HepG2 (cell line): ENCODE results near the gene ADAMTS15. TPM values are rescaled to one million over a fixed set of nuclear protein-coding genes. Genes with fewer than 3 reads are reported as not detected.

Experiments
- ATAC-seq: fragments of 200-7000 bp; cut with Tn5 transposase; 3 replicates; pipeline ENCODE4 v1.9.1; 2020; ENCODE audit warnings: mild to moderate bottlenecking, moderate library complexity
- BruUV-seq: library from RNA; stranded (reverse); fragments of 400-500 nt; replicated peaks from 2 replicates; lab custom pipeline; 2021; lab: Mats Ljungman, UMichigan
- CTCF ChIA-PET: fragments of 300-600 bp; formaldehyde crosslinking; extraction: SDS; loops from one replicate; lab custom pipeline; 2021; ENCODE audit warnings: low total read pairs, inconsistent platforms, low intra/inter-chr PET ratio; lab: Yijun Ruan, JAX
- POLR2A ChIA-PET: fragments of 350-600 bp; sonication (Branson Sonifier 250); formaldehyde crosslinking; loops from one replicate; lab custom pipeline; 2020; ENCODE audit warnings: antibody characterized with exemption, inconsistent platforms; lab: Yijun Ruan, JAX
- DNase-seq: peaks from one replicate; pipeline ENCODE4 v3.0.0-alpha.2; 2015; ENCODE audit warnings: low spot score
- FAIRE-seq: peaks from 3 replicates; lab custom pipeline; 2011; peaks lifted over from hg19 to GRCh38; lab: Jason Lieb, UNC
- H2AFZ ChIP-seq: one replicate; pipeline ENCODE4 v1.6.1; 2011; ENCODE audit warnings: low read length, inconsistent platforms
- H3K27ac ChIP-seq: fragments of 300-600 bp; 3 replicates; pipeline ENCODE4 v1.8.0; 2011; ENCODE audit warnings: mixed run types, mild to moderate bottlenecking, mixed read lengths, low read length, inconsistent platforms; ENCODE audit not compliant: insufficient read depth; ENCODE audit errors: extremely low read length
- H3K27me3 ChIP-seq, 2 experiments: fragments of 200-600 bp in 1 of 2; 2 replicates in 1 of 2; 3 replicates in 1 of 2; pipeline versions ENCODE4 v1.6.0 to v1.8.0; 2011; ENCODE audit warnings: low read length in 2 of 2, mild to moderate bottlenecking in 2 of 2, moderate library complexity in 2 of 2, inconsistent platforms in 1 of 2; ENCODE audit not compliant: insufficient read depth in 2 of 2, control insufficient read depth in 1 of 2
- H3K36me3 ChIP-seq, 2 experiments: fragments of 200-600 bp in 1 of 2; replicated peaks in 1 of 2; 2 replicates in 1 of 2; 3 replicates in 1 of 2; pipeline versions ENCODE4 v1.5.1 to v1.8.0; 2011; ENCODE audit warnings: low read length in 2 of 2, inconsistent platforms in 1 of 2; ENCODE audit not compliant: insufficient read depth in 2 of 2, control insufficient read depth in 1 of 2
- H3K4me1 ChIP-seq: 2 replicates; pipeline ENCODE4 v1.5.1; 2012; ENCODE audit warnings: low read length, inconsistent platforms; ENCODE audit not compliant: insufficient read depth
- H3K4me2 ChIP-seq: 2 replicates; pipeline ENCODE4 v1.6.0; 2011; ENCODE audit warnings: low read depth, low read length, inconsistent platforms
- H3K4me3 ChIP-seq, 3 experiments: fragments of 200-600 bp in 1 of 3; sonication (generic), shearing (Covaris generic) in 1 of 3; replicated peaks in 1 of 3; 2 replicates each; pipeline ENCODE4 v1.5.1; 2011 to 2016; ENCODE audit warnings: low read length in 3 of 3, inconsistent platforms in 2 of 3, low read depth in 2 of 3, mild to moderate bottlenecking in 2 of 3, control low read depth in 1 of 3, mixed read lengths in 1 of 3; ENCODE audit not compliant: insufficient read depth in 1 of 3
- H3K79me2 ChIP-seq: one replicate; pipeline ENCODE4 v1.6.1; 2011; ENCODE audit warnings: low read length, inconsistent platforms; ENCODE audit not compliant: insufficient read depth
- H3K9ac ChIP-seq: 2 replicates; pipeline ENCODE4 v1.6.0; 2011; ENCODE audit warnings: mild to moderate bottlenecking, low read depth, low read length, inconsistent platforms; ENCODE audit not compliant: insufficient read depth
- H3K9me3 ChIP-seq: 2 replicates; pipeline ENCODE4 v1.5.1; 2012; ENCODE audit warnings: mild to moderate bottlenecking, low read length
- H4K20me1 ChIP-seq: 2 replicates; pipeline ENCODE4 v1.6.0; 2011; ENCODE audit warnings: inconsistent platforms, mild to moderate bottlenecking, low read length, moderate library complexity; ENCODE audit not compliant: insufficient read depth
- POGK ChIP-seq: sonication (generic); formaldehyde crosslinking; conservative IDR thresholded peaks from 2 replicates; pipeline ENCODE4 v1.8.0; 2022; ENCODE audit warnings: mild to moderate bottlenecking, moderate library complexity, missing genetic modification reagents
- ZBTB7B ChIP-seq: sonication (generic); formaldehyde crosslinking; IDR thresholded peaks from 2 replicates; pipeline ENCODE4 v1.4.0; 2020; ENCODE audit warnings: missing genetic modification reagents
- ZNF614 ChIP-seq: IDR thresholded peaks from 2 replicates; pipeline ENCODE4 v1.6.1; 2018; ENCODE audit warnings: missing biosample characterization, missing genetic modification reagents, inconsistent platforms, borderline replicate concordance
- ZNF720 ChIP-seq: sonication (generic); formaldehyde crosslinking; IDR thresholded peaks from 2 replicates; pipeline ENCODE4 v1.4.0; 2020; ENCODE audit warnings: missing genetic modification reagents
- ZNF879 ChIP-seq: sonication (generic); formaldehyde crosslinking; IDR thresholded peaks from 2 replicates; pipeline ENCODE4 v1.8.1; 2023; ENCODE audit warnings: missing genetic modification reagents
- ZSCAN30 ChIP-seq: sonication (generic); formaldehyde crosslinking; IDR thresholded peaks from 2 replicates; pipeline ENCODE4 v1.5.0; 2020; ENCODE audit warnings: mild to moderate bottlenecking, missing genetic modification reagents
- ZSCAN5A ChIP-seq: sonication (generic); formaldehyde crosslinking; IDR thresholded peaks from 2 replicates; pipeline ENCODE4 v1.8.0; 2022; ENCODE audit warnings: mild to moderate bottlenecking, missing genetic modification reagents, borderline replicate concordance
- WGBS: methylation state at CpG from one replicate; pipeline ENCODE4 v1.1.6; 2017; ENCODE audit warnings: low lambda C conversion rate; 5-methylcytosine and 5-hydroxymethylcytosine counted together
- in situ Hi-C: cut with HindIII; loops from 2 replicates; pipeline ENCODE4 v1.10.0; 2017; ENCODE audit warnings: low pct_unique_long_range_greater_than_20kb; ENCODE audit not compliant: extremely low pct_ligation_motif_present
- intact Hi-C: fragments of 100-400 bp; cut with micrococcal nuclease; formaldehyde crosslinking; loops from one replicate; pipeline ENCODE4 v1.10.0; 2022; ENCODE audit not compliant: unreplicated experiment
- polyA plus RNA-seq, 8 experiments: library from polyadenylated mRNA; depleted of rRNA in 3 of 8; stranded (reverse) in 7 of 8; unstranded in 1 of 8; fragments of >200 nt; fragmentation: Illumina TruSeq in 4 of 8; extraction: Trizol in 4 of 8; gene quantifications; 2 replicates each; pipeline versions ENCODE4 v1.2.1 to v1.2.3, GENCODE V29; 2011 to 2016; ENCODE audit warnings: low read depth in 4 of 8, missing spikeins in 1 of 8, mixed read lengths in 1 of 8; ENCODE audit not compliant: insufficient read depth in 1 of 8
- total RNA-seq, 5 experiments: library from RNA; depleted of rRNA; stranded (reverse); fragments of >200 nt; fragmentation: Illumina TruSeq; extraction: Trizol; gene quantifications; 2 replicates each; pipeline ENCODE4 v1.2.3, GENCODE V29; 2016; ENCODE audit warnings: low read depth in 1 of 5
- TF ChIP-seq, protein P1 (sequence below): sonication (generic); formaldehyde crosslinking; IDR thresholded peaks from 2 replicates; pipeline ENCODE4 v1.4.0; 2020; ENCODE audit warnings: missing genetic modification reagents

ADAMTS15 gene
- total and polyA plus RNA-seq, 2 of the 13 experiments (the other 11 are each of a cell fraction or from before 2014, with no cell fraction given) = 0.01 to 0.02 TPM

GRCh38 chr11:130516554-130517505 lies 68.4 kb downstream of the ADAMTS15 start:
- 47% methylated on average over 7 of the region's 10 CpGs for WGBS
- Histone ChIP-seq H3K9me3 (no peaks in the 10 kb centered on the region), H4K20me1 (no peaks in the 10 kb centered on the region), H3K9ac (no peak overlapping the region), H3K27ac (no peak overlapping the region), H2AFZ (no peak overlapping the region), H3K79me2 (no peaks in the 10 kb centered on the region), H3K4me2 (no peak overlapping the region), H3K27me3 (peaks cover 1 to 6% of the 10 kb centered on the region in 2 experiments; a peak in 1 of 5 replicates), H3K36me3 (no peaks in the 10 kb centered on the region), H3K4me1 (no peaks in the 10 kb centered on the region), H3K4me3 (no peak overlapping the region)
- intact Hi-C loops (no loop called here), in situ Hi-C loops (no loop called here)
- BruUV-seq = no TSS peak
- FAIRE-seq = no peak
- POLR2A ChIA-PET = no interaction called here
- TF ChIP-seq ZNF720 (CRISPR knock-in tag) (no peak), ZBTB7B (CRISPR knock-in tag) (no peak), ZNF614 (CRISPR knock-in tag) (no peak), ZNF879 (CRISPR knock-in tag) (no peak), ZSCAN5A (CRISPR knock-in tag) (no peak), POGK (no peak), ZSCAN30 (CRISPR knock-in tag) (no peak)
- TF ChIP-seq, protein P1, sequence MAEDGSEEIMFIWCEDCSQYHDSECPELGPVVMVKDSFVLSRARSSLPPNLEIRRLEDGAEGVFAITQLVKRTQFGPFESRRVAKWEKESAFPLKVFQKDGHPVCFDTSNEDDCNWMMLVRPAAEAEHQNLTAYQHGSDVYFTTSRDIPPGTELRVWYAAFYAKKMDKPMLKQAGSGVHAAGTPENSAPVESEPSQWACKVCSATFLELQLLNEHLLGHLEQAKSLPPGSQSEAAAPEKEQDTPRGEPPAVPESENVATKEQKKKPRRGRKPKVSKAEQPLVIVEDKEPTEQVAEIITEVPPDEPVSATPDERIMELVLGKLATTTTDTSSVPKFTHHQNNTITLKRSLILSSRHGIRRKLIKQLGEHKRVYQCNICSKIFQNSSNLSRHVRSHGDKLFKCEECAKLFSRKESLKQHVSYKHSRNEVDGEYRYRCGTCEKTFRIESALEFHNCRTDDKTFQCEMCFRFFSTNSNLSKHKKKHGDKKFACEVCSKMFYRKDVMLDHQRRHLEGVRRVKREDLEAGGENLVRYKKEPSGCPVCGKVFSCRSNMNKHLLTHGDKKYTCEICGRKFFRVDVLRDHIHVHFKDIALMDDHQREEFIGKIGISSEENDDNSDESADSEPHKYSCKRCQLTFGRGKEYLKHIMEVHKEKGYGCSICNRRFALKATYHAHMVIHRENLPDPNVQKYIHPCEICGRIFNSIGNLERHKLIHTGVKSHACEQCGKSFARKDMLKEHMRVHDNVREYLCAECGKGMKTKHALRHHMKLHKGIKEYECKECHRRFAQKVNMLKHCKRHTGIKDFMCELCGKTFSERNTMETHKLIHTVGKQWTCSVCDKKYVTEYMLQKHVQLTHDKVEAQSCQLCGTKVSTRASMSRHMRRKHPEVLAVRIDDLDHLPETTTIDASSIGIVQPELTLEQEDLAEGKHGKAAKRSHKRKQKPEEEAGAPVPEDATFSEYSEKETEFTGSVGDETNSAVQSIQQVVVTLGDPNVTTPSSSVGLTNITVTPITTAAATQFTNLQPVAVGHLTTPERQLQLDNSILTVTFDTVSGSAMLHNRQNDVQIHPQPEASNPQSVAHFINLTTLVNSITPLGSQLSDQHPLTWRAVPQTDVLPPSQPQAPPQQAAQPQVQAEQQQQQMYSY (CRISPR knock-in tag) = no peak
- ATAC-seq = no peak
- DNase-seq = no peak
- CTCF ChIA-PET = no interaction called here
